NCI-H345 treated with DMSO at 0.1 percent for 48 hours (cell line): ENCODE measurements around the gene EPS8L3.
A peak's percentile ranks its signal among the peaks of the same experiment; 100 is the strongest.
"Not testable (repeated sequence)": the region's sequence is repeated elsewhere in the genome, so short reads cannot be mapped to it uniquely, and the experiment has no call there.

Source experiments
- DNase-seq: peaks from one replicate; lab custom pipeline; 2025; ENCODE audit not compliant: unreplicated experiment; lab: John Stamatoyannopoulos, UW

The EPS8L3 gene

GRCh38 chr1:109780982-109781381 is 17.3 kb upstream of the EPS8L3 start:
- DNase-seq: no peak

- no peak for DNase-seq
Measured at GRCh38 chr1:109777980-109778625, 14.4 kb upstream of the EPS8L3 start.

GRCh38 chr1:109777436-109777835 is 13.7 kb upstream of the EPS8L3 start:
- DNase-seq: no peak

- peak; percentile 62 for DNase-seq
Measured at GRCh38 chr1:109776911-109777310, 13.2 kb upstream of the EPS8L3 start.

GRCh38 chr1:109776206-109776835 is 12.6 kb upstream of the EPS8L3 start:
- DNase-seq: no peak

- no peak for DNase-seq
Measured at GRCh38 chr1:109775398-109775797, 11.7 kb upstream of the EPS8L3 start.

GRCh38 chr1:109773900-109774485 is 10.3 kb upstream of the EPS8L3 start:
- no peak for DNase-seq

- peak; percentile 75 for DNase-seq
Measured at GRCh38 chr1:109773203-109773899, 9.6 kb upstream of the EPS8L3 start.

- no peak for DNase-seq
Measured at GRCh38 chr1:109772658-109773202, 9.0 kb upstream of the EPS8L3 start.

GRCh38 chr1:109771712-109772657 is 8.3 kb upstream of the EPS8L3 start:
- DNase-seq: no peak

- no peak for DNase-seq
Measured at GRCh38 chr1:109770331-109771095, 6.8 kb upstream of the EPS8L3 start.

- DNase-seq: no peak
Measured at GRCh38 chr1:109769330-109770078, 5.8 kb upstream of the EPS8L3 start.

- no peak for DNase-seq
Measured at GRCh38 chr1:109768820-109769219, 5.1 kb upstream of the EPS8L3 start.

- no peak for DNase-seq
Measured at GRCh38 chr1:109768335-109768650, 4.6 kb upstream of the EPS8L3 start.

- DNase-seq: no peak
Measured at GRCh38 chr1:109767637-109768334, 4.1 kb upstream of the EPS8L3 start.

GRCh38 chr1:109766991-109767636 is 3.4 kb upstream of the EPS8L3 start:
- DNase-seq: not testable (repeated sequence)

- DNase-seq: no peak
Measured at GRCh38 chr1:109765896-109766615, 2.3 kb upstream of the EPS8L3 start.

GRCh38 chr1:109765483-109765815 is 1.7 kb upstream of the EPS8L3 start:
- no peak for DNase-seq
